ENCODE results near the gene MOB4.
"Not testable (repeated sequence)": the region's sequence is repeated elsewhere in the genome, so short reads cannot be mapped to it uniquely, and the experiment has no call there.

MOB4 gene

GRCh38 chr2:197515739-197516392, at the start of gene MOB4:
MOB4 (plus strand) TSS chr2:197516066; CDS start chr2:197516087, 21 bp downstream.
- DNase-seq = peak; percentile 93

- no peak for DNase-seq
Observed at GRCh38 chr2:197472166-197472565, 43.7 kb upstream of the MOB4 start.

- DNase-seq = no peak
Observed at GRCh38 chr2:197477797-197478196, 38.1 kb upstream of the MOB4 start.

GRCh38 chr2:197480165-197481036, 35.5 kb upstream of the MOB4 start:
- DNase-seq = no peak

- not testable (repeated sequence) for DNase-seq
Observed at GRCh38 chr2:197484248-197484647, 31.6 kb upstream of the MOB4 start.

GRCh38 chr2:197486175-197486574, 29.7 kb upstream of the MOB4 start:
- no peak for DNase-seq

GRCh38 chr2:197487385-197487784, 28.5 kb upstream of the MOB4 start:
- no peak for DNase-seq

GRCh38 chr2:197495433-197496134, 20.3 kb upstream of the MOB4 start:
- DNase-seq = no peak

- no peak for DNase-seq
Observed at GRCh38 chr2:197496695-197497094, 19.2 kb upstream of the MOB4 start.

- no peak for DNase-seq
Observed at GRCh38 chr2:197497326-197497725, 18.5 kb upstream of the MOB4 start.

- DNase-seq = no peak
Observed at GRCh38 chr2:197498235-197498936, 17.5 kb upstream of the MOB4 start.

- DNase-seq = peak; percentile 59
Observed at GRCh38 chr2:197498937-197499593, 16.8 kb upstream of the MOB4 start.

- peak; percentile 97 for DNase-seq
Observed at GRCh38 chr2:197499594-197500502, 16.0 kb upstream of the MOB4 start, which contains the start of the genes HSPD1 and HSPE1. HSPD1 (minus strand) TSS chr2:197499840; CDS start chr2:197498848, 992 bp downstream. HSPE1 (plus strand) TSS chr2:197500379; CDS start chr2:197500437, 58 bp downstream.

- DNase-seq = peak; percentile 61
Observed at GRCh38 chr2:197500503-197501131, 15.2 kb upstream of the MOB4 start.

GRCh38 chr2:197502201-197502600, 13.7 kb upstream of the MOB4 start:
- no peak for DNase-seq

GRCh38 chr2:197502685-197503084, 13.2 kb upstream of the MOB4 start:
- DNase-seq = no peak

GRCh38 chr2:197504000-197504399, 11.9 kb upstream of the MOB4 start:
- DNase-seq = no peak

- no peak for DNase-seq
Observed at GRCh38 chr2:197504512-197504911, 11.4 kb upstream of the MOB4 start.

- no peak for DNase-seq
Observed at GRCh38 chr2:197506658-197507057, 9.2 kb upstream of the MOB4 start.

- DNase-seq = no peak
Observed at GRCh38 chr2:197513915-197514314, 2.0 kb upstream of the MOB4 start.
